Measurements from ENCODE around the gene EGLN1. TPM values are rescaled to one million over a fixed set of nuclear protein-coding genes. Genes with fewer than 3 reads are reported as not detected.

The EGLN1 gene
- total and polyA plus RNA-seq, 2 experiments from 2014 or later = 1.9 to 6.0 TPM

DNA sequence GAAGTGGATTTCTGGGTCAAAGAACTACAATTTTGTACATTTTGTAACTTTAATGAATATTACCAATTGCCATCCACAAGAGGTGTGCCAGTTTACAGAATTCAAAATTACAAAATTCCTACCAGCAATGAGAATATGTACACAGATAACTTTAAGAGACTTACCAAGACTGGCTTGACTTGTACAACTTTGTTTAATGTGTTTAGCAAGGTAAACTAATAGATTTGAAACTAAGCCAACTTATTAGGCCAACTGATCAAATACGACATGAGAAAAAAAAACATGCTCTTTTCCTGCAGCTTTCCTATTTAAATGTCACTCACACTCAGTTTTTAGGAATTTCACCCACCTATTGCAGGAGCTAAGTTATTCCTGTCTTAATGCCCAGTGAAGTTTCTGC is 95.8 kb downstream of the EGLN1 start (continued):
- TF ChIP-seq, protein P1, sequence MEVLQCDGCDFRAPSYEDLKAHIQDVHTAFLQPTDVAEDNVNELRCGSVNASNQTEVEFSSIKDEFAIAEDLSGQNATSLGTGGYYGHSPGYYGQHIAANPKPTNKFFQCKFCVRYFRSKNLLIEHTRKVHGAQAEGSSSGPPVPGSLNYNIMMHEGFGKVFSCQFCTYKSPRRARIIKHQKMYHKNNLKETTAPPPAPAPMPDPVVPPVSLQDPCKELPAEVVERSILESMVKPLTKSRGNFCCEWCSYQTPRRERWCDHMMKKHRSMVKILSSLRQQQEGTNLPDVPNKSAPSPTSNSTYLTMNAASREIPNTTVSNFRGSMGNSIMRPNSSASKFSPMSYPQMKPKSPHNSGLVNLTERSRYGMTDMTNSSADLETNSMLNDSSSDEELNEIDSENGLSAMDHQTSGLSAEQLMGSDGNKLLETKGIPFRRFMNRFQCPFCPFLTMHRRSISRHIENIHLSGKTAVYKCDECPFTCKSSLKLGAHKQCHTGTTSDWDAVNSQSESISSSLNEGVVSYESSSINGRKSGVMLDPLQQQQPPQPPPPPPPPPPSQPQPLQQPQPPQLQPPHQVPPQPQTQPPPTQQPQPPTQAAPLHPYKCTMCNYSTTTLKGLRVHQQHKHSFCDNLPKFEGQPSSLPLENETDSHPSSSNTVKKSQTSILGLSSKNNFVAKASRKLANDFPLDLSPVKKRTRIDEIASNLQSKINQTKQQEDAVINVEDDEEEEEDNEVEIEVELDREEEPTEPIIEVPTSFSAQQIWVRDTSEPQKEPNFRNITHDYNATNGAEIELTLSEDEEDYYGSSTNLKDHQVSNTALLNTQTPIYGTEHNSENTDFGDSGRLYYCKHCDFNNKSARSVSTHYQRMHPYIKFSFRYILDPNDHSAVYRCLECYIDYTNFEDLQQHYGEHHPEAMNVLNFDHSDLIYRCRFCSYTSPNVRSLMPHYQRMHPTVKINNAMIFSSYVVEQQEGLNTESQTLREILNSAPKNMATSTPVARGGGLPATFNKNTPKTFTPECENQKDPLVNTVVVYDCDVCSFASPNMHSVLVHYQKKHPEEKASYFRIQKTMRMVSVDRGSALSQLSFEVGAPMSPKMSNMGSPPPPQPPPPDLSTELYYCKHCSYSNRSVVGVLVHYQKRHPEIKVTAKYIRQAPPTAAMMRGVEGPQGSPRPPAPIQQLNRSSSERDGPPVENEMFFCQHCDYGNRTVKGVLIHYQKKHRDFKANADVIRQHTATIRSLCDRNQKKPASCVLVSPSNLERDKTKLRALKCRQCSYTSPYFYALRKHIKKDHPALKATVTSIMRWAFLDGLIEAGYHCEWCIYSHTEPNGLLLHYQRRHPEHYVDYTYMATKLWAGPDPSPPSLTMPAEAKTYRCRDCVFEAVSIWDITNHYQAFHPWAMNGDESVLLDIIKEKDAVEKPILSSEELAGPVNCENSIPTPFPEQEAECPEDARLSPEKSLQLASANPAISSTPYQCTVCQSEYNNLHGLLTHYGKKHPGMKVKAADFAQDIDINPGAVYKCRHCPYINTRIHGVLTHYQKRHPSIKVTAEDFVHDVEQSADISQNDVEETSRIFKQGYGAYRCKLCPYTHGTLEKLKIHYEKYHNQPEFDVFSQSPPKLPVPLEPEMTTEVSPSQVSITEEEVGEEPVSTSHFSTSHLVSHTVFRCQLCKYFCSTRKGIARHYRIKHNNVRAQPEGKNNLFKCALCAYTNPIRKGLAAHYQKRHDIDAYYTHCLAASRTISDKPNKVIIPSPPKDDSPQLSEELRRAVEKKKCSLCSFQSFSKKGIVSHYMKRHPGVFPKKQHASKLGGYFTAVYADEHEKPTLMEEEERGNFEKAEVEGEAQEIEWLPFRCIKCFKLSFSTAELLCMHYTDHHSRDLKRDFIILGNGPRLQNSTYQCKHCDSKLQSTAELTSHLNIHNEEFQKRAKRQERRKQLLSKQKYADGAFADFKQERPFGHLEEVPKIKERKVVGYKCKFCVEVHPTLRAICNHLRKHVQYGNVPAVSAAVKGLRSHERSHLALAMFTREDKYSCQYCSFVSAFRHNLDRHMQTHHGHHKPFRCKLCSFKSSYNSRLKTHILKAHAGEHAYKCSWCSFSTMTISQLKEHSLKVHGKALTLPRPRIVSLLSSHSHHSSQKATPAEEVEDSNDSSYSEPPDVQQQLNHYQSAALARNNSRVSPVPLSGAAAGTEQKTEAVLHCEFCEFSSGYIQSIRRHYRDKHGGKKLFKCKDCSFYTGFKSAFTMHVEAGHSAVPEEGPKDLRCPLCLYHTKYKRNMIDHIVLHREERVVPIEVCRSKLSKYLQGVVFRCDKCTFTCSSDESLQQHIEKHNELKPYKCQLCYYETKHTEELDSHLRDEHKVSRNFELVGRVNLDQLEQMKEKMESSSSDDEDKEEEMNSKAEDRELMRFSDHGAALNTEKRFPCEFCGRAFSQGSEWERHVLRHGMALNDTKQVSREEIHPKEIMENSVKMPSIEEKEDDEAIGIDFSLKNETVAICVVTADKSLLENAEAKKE (CRISPR knock-in tag; IDR thresholded peaks at IDR 0.05) = no peak
- no peak for TF ChIP-seq JUNB (IDR thresholded peaks at IDR 0.05; ENCODE audit: unreplicated experiment)
- TF ChIP-seq EZH2 (IDR thresholded peaks at IDR 0.05; ENCODE audit: low read depth, unreplicated experiment) = no peak
- TF ChIP-seq CREB1 (CRISPR knock-in tag; IDR thresholded peaks at IDR 0.05; ENCODE audit: low read depth) = no peak
- TF ChIP-seq POLR2AphosphoS5 (IDR thresholded peaks at IDR 0.05; ENCODE audit: low read depth) = no peak
- no peak for TF ChIP-seq EZH2phosphoT487 (IDR thresholded peaks at IDR 0.05; ENCODE audit: unreplicated experiment)
- TF ChIP-seq, protein P2, sequence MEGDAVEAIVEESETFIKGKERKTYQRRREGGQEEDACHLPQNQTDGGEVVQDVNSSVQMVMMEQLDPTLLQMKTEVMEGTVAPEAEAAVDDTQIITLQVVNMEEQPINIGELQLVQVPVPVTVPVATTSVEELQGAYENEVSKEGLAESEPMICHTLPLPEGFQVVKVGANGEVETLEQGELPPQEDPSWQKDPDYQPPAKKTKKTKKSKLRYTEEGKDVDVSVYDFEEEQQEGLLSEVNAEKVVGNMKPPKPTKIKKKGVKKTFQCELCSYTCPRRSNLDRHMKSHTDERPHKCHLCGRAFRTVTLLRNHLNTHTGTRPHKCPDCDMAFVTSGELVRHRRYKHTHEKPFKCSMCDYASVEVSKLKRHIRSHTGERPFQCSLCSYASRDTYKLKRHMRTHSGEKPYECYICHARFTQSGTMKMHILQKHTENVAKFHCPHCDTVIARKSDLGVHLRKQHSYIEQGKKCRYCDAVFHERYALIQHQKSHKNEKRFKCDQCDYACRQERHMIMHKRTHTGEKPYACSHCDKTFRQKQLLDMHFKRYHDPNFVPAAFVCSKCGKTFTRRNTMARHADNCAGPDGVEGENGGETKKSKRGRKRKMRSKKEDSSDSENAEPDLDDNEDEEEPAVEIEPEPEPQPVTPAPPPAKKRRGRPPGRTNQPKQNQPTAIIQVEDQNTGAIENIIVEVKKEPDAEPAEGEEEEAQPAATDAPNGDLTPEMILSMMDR (conservative IDR thresholded peaks at IDR 0.05; ENCODE audit: low read depth in 2 of 2) = no peak
- TF ChIP-seq ZNF331 (CRISPR knock-in tag; IDR thresholded peaks at IDR 0.05; ENCODE audit: low read depth) = no peak
- TF ChIP-seq NANOG (IDR thresholded peaks at IDR 0.05; ENCODE audit: borderline replicate concordance) = no peak
- TF ChIP-seq ZNF114 (CRISPR knock-in tag; IDR thresholded peaks at IDR 0.05) = no peak
- TF ChIP-seq STAT1 (IDR thresholded peaks at IDR 0.05; ENCODE audit: unreplicated experiment) = no peak
